Astrocyte (in vitro differentiated cells and primary cell): ENCODE results near the gene CTSS. TPM values are rescaled to one million over a fixed set of nuclear protein-coding genes. Genes with fewer than 3 reads are reported as not detected.

ENCODE experiments used
- DNase-seq: peaks from one replicate; pipeline ENCODE4 v3.0.0-alpha.2; 2010; ENCODE audit warnings: low read depth
- FAIRE-seq: peaks from 2 replicates; lab custom pipeline; 2011; peaks lifted over from hg19 to GRCh38; lab: Jason Lieb, UNC
- H2AFZ ChIP-seq: 2 replicates; pipeline ENCODE4 v1.6.0; 2012; ENCODE audit warnings: low read depth, low read length, inconsistent platforms
- H3K27ac ChIP-seq: 2 replicates; pipeline ENCODE4 v1.5.1; 2011; ENCODE audit warnings: low read depth, low read length, inconsistent platforms
- H3K27me3 ChIP-seq: 2 replicates; pipeline ENCODE4 v1.6.0; 2011; ENCODE audit warnings: low read length, inconsistent platforms; ENCODE audit not compliant: insufficient read depth
- H3K36me3 ChIP-seq: 2 replicates; pipeline ENCODE4 v1.5.1; 2011; ENCODE audit warnings: low read length, inconsistent platforms; ENCODE audit not compliant: insufficient read depth
- H3K4me1 ChIP-seq: 2 replicates; pipeline ENCODE4 v1.5.1; 2011; ENCODE audit warnings: low read length, inconsistent platforms; ENCODE audit not compliant: insufficient read depth
- H3K4me2 ChIP-seq: 2 replicates; pipeline ENCODE4 v1.6.0; 2012; ENCODE audit warnings: low read length, inconsistent platforms
- H3K4me3 ChIP-seq: 2 replicates; pipeline ENCODE4 v1.5.1; 2011; ENCODE audit warnings: low read depth, mild to moderate bottlenecking, low read length, inconsistent platforms; ENCODE audit not compliant: insufficient read depth
- H3K79me2 ChIP-seq: 2 replicates; pipeline ENCODE4 v1.6.0; 2012; ENCODE audit warnings: mild to moderate bottlenecking, low read length, inconsistent platforms; ENCODE audit not compliant: insufficient read depth
- H3K9ac ChIP-seq: 2 replicates; pipeline ENCODE4 v1.6.0; 2012; ENCODE audit warnings: mild to moderate bottlenecking, low read length, inconsistent platforms
- H3K9me3 ChIP-seq: 2 replicates; pipeline ENCODE4 v1.5.1; 2012; ENCODE audit warnings: low read depth, mild to moderate bottlenecking, low read length, inconsistent platforms; ENCODE audit not compliant: insufficient read depth
- H4K20me1 ChIP-seq: 2 replicates; pipeline ENCODE4 v1.6.0; 2012; ENCODE audit warnings: low read length, inconsistent platforms; ENCODE audit not compliant: insufficient read depth
- H3K27ac Mint-ChIP-seq: one replicate; pipeline ENCODE4 v1.8.0; 2021; ENCODE audit warnings: mild to moderate bottlenecking, mixed read lengths; ENCODE audit not compliant: unreplicated experiment
- H3K27me3 Mint-ChIP-seq: one replicate; pipeline ENCODE4 v1.8.0; 2021; ENCODE audit warnings: low read depth, mixed read lengths; ENCODE audit not compliant: unreplicated experiment
- H3K36me3 Mint-ChIP-seq: one replicate; pipeline ENCODE4 v1.8.0; 2021; ENCODE audit warnings: low read depth, mixed read lengths; ENCODE audit not compliant: unreplicated experiment
- H3K4me1 Mint-ChIP-seq: one replicate; pipeline ENCODE4 v1.8.0; 2021; ENCODE audit warnings: low read depth, mixed read lengths; ENCODE audit not compliant: unreplicated experiment
- H3K4me3 Mint-ChIP-seq: one replicate; pipeline ENCODE4 v1.8.0; 2021; ENCODE audit warnings: mild to moderate bottlenecking, moderate library complexity, mixed read lengths; ENCODE audit not compliant: unreplicated experiment
- H3K9me3 Mint-ChIP-seq: one replicate; pipeline ENCODE4 v1.8.0; 2021; ENCODE audit warnings: mild to moderate bottlenecking, mixed read lengths; ENCODE audit not compliant: unreplicated experiment
- CTCF ChIP-seq: IDR thresholded peaks from 2 replicates; pipeline ENCODE4 v1.5.1; 2011; ENCODE audit warnings: low read depth, mild to moderate bottlenecking, inconsistent platforms, low read length, moderate library complexity; ENCODE audit not compliant: insufficient read depth
- EZH2 ChIP-seq: IDR thresholded peaks from 2 replicates; pipeline ENCODE4 v1.6.1; 2012; ENCODE audit warnings: mild to moderate bottlenecking, low read length, inconsistent platforms; ENCODE audit not compliant: insufficient read depth
- total RNA-seq: library from RNA; stranded (reverse); gene quantifications from 2 replicates; pipeline ENCODE4 v1.2.1, GENCODE V29; 2021

Gene CTSS
- total RNA-seq, 1 donor from 2014 or later = 0.61 TPM

DNA sequence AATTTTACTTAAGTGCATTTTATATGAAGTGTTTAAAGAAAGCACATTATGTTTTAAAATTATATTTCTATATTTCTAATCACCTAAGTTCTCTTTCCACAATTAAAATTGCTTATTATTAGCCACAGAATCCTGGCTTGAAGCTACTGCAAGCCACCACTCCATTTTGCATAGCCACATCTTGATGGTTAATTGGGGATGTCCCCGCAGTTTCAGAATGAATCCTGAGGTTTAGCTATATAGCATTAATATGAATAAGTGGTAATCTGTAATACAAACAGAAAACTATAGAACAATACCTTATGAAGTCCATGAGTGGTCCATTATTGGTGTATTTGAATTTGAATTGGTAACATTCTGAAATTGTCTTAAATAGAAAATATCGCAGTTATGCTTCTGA lies 57.0 kb downstream of the CTSS start:
- DNase-seq (no peak), FAIRE-seq (no peak)
- TF ChIP-seq EZH2 = no peak
- Histone ChIP-seq H3K79me2 (no peaks in the 10 kb centered on the region), H3K9ac (no peak overlapping the region), H3K4me3 (no peak overlapping the region), H2AFZ (no peak overlapping the region), H3K27ac (no peak overlapping the region), H3K4me1 (no peaks in the 10 kb centered on the region), H4K20me1 (no peaks in the 10 kb centered on the region), H3K9me3 (no peaks in the 10 kb centered on the region), H3K4me2 (no peak overlapping the region), H3K27me3 (no peaks in the 10 kb centered on the region), H3K36me3 (no peaks in the 10 kb centered on the region)
- Mint-ChIP-seq H3K36me3 (no peaks in the 10 kb centered on the region), H3K27me3 (no peaks in the 10 kb centered on the region), H3K9me3 (no peaks in the 10 kb centered on the region), H3K4me1 (no peaks in the 10 kb centered on the region), H3K4me3 (no peak overlapping the region), H3K27ac (no peak overlapping the region)

DNA sequence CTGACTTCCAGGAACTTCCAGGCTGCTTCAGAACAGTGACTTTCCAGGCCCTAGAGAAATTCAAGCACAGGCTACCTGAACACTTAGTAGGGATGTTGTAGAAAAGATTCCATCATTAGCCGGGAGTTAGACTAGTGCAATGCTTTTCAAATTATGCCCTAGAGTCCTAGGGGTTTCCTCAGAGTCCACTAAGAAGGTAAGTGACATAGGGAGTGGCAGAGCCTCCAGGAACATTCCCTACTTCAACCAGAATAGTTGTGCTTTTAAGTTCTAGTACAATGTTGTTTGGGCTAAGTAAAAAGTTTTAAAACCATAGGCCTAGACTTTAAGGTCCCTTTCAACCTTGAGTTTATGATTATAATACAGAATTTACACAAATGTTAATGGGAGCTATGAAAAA lies 59.5 kb downstream of the CTSS start:
- Histone ChIP-seq H4K20me1 (no peaks in the 10 kb centered on the region), H3K27me3 (peaks cover 2% of the 10 kb centered on the region), H3K27ac (no peak overlapping the region), H3K9me3 (no peaks in the 10 kb centered on the region), H3K4me2 (no peak overlapping the region), H3K4me1 (no peaks in the 10 kb centered on the region), H3K79me2 (no peaks in the 10 kb centered on the region), H3K9ac (no peak overlapping the region), H2AFZ (no peak overlapping the region), H3K4me3 (no peak overlapping the region), H3K36me3 (no peaks in the 10 kb centered on the region)
- no peak overlapping the region for H3K4me3 Mint-ChIP-seq
- no peaks in the 10 kb centered on the region for H3K36me3 Mint-ChIP-seq
- no peak overlapping the region for H3K27ac Mint-ChIP-seq
- no peaks in the 10 kb centered on the region for H3K4me1 Mint-ChIP-seq
- no peak for DNase-seq
- FAIRE-seq = no peak
- no peak for TF ChIP-seq EZH2
- TF ChIP-seq CTCF = no peak
- no peaks in the 10 kb centered on the region for H3K27me3 Mint-ChIP-seq
- no peaks in the 10 kb centered on the region for H3K9me3 Mint-ChIP-seq

DNA sequence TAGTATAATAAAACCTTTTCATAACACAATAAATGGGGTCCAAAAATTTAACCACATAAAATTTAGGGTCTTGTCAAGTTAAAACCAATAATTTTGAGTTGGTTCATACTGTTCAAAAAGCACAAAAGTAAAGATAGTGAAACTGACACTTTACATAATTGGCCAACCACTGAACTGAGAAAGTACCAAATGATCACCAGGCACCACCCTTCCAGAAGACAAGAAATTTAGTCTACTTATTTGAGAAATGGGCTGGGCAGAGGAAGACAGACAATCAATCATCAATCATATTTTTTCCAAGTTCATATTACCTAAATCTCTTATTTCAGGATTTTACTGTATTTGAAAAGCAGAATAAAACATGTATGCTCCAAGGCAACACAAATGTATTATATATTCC lies 62.2 kb downstream of the CTSS start:
- no peak overlapping the region for H3K4me2 ChIP-seq
- H3K27ac Mint-ChIP-seq = no peak overlapping the region
- no peaks in the 10 kb centered on the region for H4K20me1 ChIP-seq
- H3K4me1 Mint-ChIP-seq = no peaks in the 10 kb centered on the region
- H3K9ac ChIP-seq = no peak overlapping the region
- TF ChIP-seq CTCF = no peak
- TF ChIP-seq EZH2 = no peak
- H3K27me3 ChIP-seq = peaks cover 2% of the 10 kb centered on the region
- H3K79me2 ChIP-seq = no peaks in the 10 kb centered on the region
- H3K27me3 Mint-ChIP-seq = no peaks in the 10 kb centered on the region
- no peaks in the 10 kb centered on the region for H3K4me1 ChIP-seq
- no peak overlapping the region for H3K4me3 ChIP-seq
- H3K36me3 ChIP-seq = no peaks in the 10 kb centered on the region
- H2AFZ ChIP-seq = no peak overlapping the region
- H3K27ac ChIP-seq = no peak overlapping the region
- no peak for DNase-seq
- H3K4me3 Mint-ChIP-seq = no peak overlapping the region
- H3K9me3 Mint-ChIP-seq = no peaks in the 10 kb centered on the region
- H3K36me3 Mint-ChIP-seq = no peaks in the 10 kb centered on the region
- H3K9me3 ChIP-seq = no peaks in the 10 kb centered on the region
- FAIRE-seq = no peak
